DOHH2 (cell line): ENCODE data around the gene SLC35A3.

Experiments used
- CTCF ChIP-seq: fragments of 200-600 bp; sonication (generic); IDR thresholded peaks from one replicate; pipeline ENCODE4 v1.5.1; 2014; ENCODE audit warnings: antibody characterized with exemption, mild to moderate bottlenecking, low read depth, low read length; ENCODE audit not compliant: poor library complexity, severe bottlenecking
- EZH2phosphoT487 ChIP-seq: fragments of 200-600 bp; sonication (generic); IDR thresholded peaks from 2 replicates; pipeline ENCODE4 v1.6.1; 2017; ENCODE audit warnings: borderline replicate concordance, mild to moderate bottlenecking, antibody characterized with exemption, low read length, moderate library complexity, mixed read lengths

- TF ChIP-seq CTCF (no peak), EZH2phosphoT487 (no peak)
Observed at GRCh38 chr1:100051893-100052292, 82.1 kb downstream of the SLC35A3 start.
